Measurements from ENCODE around the gene CBX2. TPM values are rescaled to one million over a fixed set of nuclear protein-coding genes. Genes with fewer than 3 reads are reported as not detected.

The CBX2 gene
- total RNA-seq, 1 experiment from 2014 or later: 79.4 TPM

GRCh38 chr17:79831265-79832217 lies 53.6 kb downstream of the CBX2 start:
- peaks cover 16% of the 10 kb centered on the region for H3K23me2 ChIP-seq (ENCODE audit: insufficient read length, low read depth, low read length, poor library complexity, severe bottlenecking)

More at GRCh38 chr17:79831265-79832217, 53.6 kb downstream of the CBX2 start:
- H2BK12ac ChIP-seq (ENCODE audit: insufficient read length, low read depth, low read length): no peak overlapping the region
- no peak overlapping the region for H2BK120ac ChIP-seq (ENCODE audit: low read depth, low read length, poor library complexity, severe bottlenecking)
- H3K4me2 ChIP-seq (ENCODE audit: insufficient read depth, insufficient read length, low read length): peak overlapping the region; percentile 50
- no peak overlapping the region for H3K18ac ChIP-seq (ENCODE audit: insufficient read length, low read depth, low read length)
- no peak overlapping the region for H3T11ph ChIP-seq (ENCODE audit: low read length)
- Mint-ChIP-seq H3K36me3 (ENCODE audit: insufficient read depth in 1 of 3, low read depth in 3 of 3) (no peaks in the 10 kb centered on the region), H3K27me3 (ENCODE audit: low read depth) (peaks cover 99% of the 10 kb centered on the region), H3K4me1 (peaks cover 24 to 39% of the 10 kb centered on the region in 2 experiments), H3K9me3 (peaks cover 4 to 6% of the 10 kb centered on the region in 2 experiments; a peak in 3 of 5 replicates), H3K27ac (no peak overlapping the region), H3K4me3 (peak overlapping the region; percentile 14 to 72; a peak in 3 of 5 replicates)
- H3K79me2 ChIP-seq (ENCODE audit: insufficient read depth, low read length): no peaks in the 10 kb centered on the region
- WGBS (ENCODE audit: extremely low coverage, insufficient read length, low lambda C conversion rate): no CpG with 5 or more reads among the region's 33 CpGs
- H4K8ac ChIP-seq (replicated peaks; ENCODE audit: insufficient read length, low read depth, low read length): no peak overlapping the region
- no peak overlapping the region for H2AK5ac ChIP-seq (ENCODE audit: insufficient read length, low read length)
- peaks cover 63% of the 10 kb centered on the region for H3K27me3 ChIP-seq (ENCODE audit: insufficient read depth, low read length)
- no peak overlapping the region for H2BK20ac ChIP-seq (ENCODE audit: low read depth, low read length, poor library complexity, severe bottlenecking)
- no peak overlapping the region for H4K91ac ChIP-seq (ENCODE audit: insufficient read length, low read depth, low read length)
- peaks cover 2% of the 10 kb centered on the region; the same call in 1 of the 2 replicates for H3K4me1 ChIP-seq (ENCODE audit: insufficient read depth, low read length)
- H3K79me1 ChIP-seq (ENCODE audit: insufficient read depth, low read depth, low read length, poor library complexity, severe bottlenecking): no peaks in the 10 kb centered on the region
- H3K4ac ChIP-seq (ENCODE audit: low read depth, low read length): no peak overlapping the region
- peak; percentile 60 for DNase-seq
- H4K20me1 ChIP-seq (ENCODE audit: control insufficient read depth, insufficient read depth, insufficient read length): no peaks in the 10 kb centered on the region
- no peak overlapping the region for H3K9ac ChIP-seq (ENCODE audit: extremely low read depth, insufficient read length, low read length)
- no peak overlapping the region for H2AFZ ChIP-seq (ENCODE audit: low read length)
- H3K14ac ChIP-seq (ENCODE audit: insufficient read depth, low read length): no peak overlapping the region
- no peak for TF ChIP-seq CTCF (conservative IDR thresholded peaks at IDR 0.05)
- H3K9me3 ChIP-seq (ENCODE audit: control insufficient read depth, low read depth, low read length): no peaks in the 10 kb centered on the region
- no peak overlapping the region for H3K27ac ChIP-seq (ENCODE audit: insufficient read length, low read depth, low read length)
- no peak overlapping the region for H3K23ac ChIP-seq (ENCODE audit: insufficient read length, low read depth, low read length)
- H2BK5ac ChIP-seq (ENCODE audit: insufficient read length, low read length): no peak overlapping the region
- no peak overlapping the region for H3K56ac ChIP-seq (ENCODE audit: insufficient read length, low read depth, low read length)
- H2BK15ac ChIP-seq (ENCODE audit: low read depth, low read length): no peak overlapping the region
- H4K5ac ChIP-seq (ENCODE audit: insufficient read length, low read depth, low read length): no peak overlapping the region
